NCI-H2107 (cell line): ENCODE measurements around the gene PLCB4.

Source experiments
- DNase-seq: peaks from one replicate; lab custom pipeline; 2025; lab: John Stamatoyannopoulos, UW

The PLCB4 gene

DNA sequence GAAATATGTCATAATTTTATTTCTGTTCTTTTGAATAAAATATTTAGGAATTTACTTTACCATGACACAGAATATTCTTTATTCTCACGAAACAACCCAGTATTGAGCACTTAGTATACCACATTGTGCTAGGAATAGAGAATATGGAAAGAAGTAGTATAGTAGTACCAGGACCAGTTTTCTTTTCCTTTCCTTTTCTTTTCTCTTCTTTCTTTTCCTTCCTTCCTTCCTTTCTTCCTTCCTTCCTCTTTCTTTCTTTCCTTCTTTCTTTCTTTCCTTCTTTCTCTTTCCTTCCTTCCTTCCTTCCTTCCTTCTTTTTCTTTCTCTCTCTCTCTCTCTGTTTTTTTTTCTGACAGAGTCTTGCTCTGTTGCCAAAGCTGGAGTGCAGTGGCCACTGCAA lies 7.5 kb upstream of the PLCB4 start:
- DNase-seq = no peak

DNA sequence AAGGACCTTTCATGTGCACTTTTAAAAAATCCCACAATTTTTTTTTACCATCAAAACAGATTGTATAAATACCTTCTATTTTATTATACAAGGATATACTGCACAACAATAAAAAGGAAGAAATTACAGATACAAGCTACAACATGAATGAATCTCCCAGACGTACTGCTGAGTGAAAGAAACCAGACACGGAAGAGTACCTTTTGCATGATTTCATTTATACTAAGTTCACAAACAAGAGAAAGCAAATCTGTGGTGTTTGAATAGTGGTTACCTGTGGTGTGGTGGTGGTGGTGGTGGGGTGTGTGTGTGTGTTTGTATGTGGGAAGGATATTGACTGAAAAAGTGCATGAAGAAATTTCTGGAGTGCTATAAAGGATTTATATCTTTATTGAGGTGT lies 6.8 kb upstream of the PLCB4 start:
- DNase-seq = no peak

DNA sequence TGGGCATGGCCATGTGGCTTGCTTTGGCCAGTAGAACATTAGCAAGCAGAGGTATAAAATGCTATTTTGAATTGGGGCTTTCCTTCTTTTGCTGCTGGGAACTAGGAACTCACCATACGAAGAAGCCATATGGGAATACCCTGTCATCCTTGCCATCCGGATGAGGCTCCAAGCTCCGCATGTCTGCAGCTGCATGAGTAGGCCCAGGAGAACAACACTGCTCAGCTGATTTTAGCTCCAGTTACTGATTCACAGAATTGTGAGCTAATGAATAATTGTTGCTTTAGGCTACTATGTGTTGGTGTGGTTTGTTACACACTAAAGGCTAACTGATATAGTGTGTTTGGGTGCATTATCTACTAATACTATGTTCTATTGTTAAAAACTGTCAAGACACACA lies 2.7 kb upstream of the PLCB4 start:
- no peak for DNase-seq

DNA sequence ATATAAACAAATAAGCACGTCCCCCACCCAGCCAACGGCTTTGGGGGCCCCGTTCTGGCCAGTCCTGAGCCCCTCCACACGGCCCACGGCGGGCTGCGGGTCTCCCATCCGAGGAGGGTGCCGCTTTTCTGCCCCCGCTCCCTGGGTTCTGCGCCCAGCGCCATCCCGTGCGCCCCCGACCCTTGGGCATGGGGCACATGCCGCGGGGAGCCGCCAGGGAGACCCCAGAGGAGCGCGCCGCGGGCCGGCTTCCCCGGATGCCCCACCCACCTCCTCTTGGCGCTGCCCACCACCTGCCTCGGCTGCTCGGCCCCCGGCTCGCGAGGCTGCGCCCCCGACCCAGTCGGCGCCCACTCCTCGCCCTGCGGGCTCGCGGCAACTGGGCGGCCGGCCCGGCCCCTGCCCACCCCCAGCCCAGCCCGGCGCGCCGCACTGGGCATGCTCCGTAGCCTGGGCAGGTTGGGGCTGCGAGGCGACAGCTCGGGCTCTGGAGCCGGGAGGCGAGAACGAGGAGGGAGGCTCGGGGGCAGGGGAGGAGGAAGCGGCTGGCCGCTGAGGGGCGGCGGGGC lies 570 bp upstream of the PLCB4 start:
- DNase-seq = no peak

DNA sequence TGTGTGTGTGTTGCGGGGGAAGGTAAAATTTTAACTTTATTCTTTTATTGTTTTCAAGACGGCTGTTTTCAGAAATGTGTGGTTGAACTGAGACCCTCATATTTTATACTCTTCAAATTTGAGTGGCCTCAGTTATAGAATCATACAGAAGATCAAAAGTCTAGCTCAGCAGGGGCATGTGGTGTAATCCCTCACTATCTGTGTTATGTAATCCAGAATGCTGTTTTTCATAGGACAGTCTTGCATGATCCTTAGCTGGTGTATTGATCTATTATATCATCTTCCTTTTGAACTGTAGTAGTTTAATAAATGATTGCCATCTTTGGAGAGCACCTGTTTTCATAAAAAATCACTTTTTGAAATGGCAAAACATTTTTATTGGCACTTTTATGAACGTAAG lies 1.4 kb downstream of the PLCB4 start:
- DNase-seq = no peak

DNA sequence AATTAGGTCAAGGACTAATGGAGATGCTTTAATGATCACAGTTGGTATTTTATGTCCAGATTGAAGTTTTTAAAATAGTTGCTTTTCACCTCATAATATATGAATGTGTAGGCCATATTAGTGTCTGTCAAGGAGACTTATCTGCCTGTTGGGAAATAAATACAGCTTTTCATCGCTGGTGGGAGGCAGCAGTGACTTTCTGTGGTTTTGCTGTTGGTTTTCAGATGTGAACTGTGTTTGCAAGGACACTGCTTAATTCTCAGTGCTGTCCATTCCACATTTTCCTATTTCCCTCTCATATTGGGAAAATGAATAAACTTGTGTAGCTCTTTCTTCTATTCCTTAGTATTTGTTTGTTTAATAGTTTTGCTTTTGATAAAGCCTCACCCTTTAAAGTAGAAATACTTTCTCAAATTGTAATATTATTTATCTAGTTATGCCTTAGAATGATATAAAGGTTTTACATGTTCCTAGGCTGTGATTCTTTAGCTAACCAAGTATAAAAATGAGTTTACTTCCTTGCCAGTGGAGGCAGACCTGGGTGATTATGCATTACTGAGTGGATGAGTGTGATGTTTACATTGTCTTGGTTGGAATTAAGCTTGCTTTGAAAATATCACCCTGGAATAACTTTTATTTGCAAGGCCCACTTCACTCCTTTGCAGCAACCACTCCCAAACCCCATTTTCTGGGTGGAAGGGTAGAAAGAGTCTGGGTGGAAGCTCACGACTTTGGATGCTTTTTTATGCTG lies 3.3 kb downstream of the PLCB4 start:
- DNase-seq = no peak

DNA sequence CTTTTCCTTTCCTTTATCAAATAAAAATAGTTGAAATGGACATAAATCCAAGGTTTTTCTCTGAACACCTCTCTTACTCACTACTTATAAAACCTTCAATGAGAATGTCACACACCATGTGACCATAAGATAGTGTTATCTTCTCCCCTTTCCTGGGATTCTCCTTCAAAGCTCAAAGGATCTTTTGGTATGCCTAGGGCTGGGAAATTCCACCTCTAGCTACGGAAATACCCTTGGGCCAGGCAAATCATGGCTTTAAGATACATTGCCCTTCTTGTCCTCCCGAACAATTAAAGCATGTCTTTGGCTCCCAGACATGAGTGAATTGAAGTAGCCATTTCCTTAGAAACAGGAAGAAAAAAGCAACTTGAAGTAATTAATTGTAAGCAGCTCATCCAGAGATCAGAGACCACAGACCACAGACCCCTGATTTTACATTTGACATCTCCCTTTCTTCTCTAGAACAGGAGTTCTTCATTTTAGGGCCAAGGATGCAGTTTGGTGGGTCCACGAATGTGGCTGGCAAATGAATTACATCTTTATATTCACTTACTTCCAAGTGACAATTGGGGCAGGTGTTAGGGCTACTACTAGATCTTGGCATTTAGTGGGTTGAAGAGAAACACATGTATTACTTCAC lies 4.1 kb downstream of the PLCB4 start:
- DNase-seq = no peak

DNA sequence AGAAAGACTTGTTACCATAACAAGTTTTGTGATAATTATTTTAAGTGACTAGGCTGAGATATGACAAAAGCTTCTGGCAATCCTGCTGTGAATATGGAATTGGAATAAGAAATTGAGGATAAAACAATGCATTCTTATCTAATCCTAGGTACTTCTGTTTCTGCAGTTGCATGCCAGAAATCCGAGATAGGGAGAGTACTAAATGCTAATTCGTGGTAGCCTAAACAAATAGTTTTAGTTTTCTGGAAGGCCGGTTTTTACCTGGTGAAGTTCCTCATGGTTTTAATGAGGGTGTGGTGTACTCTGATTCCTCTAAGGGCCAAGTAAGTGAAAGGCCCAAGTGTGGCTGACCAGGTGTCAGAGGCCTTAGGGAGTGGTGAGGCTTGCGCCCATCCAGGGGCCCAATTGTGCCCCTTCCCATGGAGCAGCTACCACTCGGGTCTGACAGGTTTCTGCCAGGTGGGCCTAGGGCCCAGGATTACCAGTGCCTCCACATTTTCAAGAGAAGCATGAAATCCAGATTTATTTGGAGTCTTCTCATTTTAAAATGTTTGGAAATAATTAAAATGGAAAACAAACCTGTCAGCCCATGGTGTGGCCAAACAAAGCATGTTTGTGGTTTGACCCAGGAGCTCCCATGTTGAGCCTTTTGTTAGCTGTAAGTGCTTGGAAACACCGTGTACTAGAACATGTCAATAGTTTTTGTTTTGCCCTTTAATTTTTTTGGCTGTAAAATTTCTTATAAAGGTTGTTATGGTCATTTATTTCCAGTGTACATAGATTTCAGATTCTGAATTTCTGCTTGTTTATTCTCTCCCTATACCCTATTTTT lies 6.6 kb downstream of the PLCB4 start:
- DNase-seq = no peak

DNA sequence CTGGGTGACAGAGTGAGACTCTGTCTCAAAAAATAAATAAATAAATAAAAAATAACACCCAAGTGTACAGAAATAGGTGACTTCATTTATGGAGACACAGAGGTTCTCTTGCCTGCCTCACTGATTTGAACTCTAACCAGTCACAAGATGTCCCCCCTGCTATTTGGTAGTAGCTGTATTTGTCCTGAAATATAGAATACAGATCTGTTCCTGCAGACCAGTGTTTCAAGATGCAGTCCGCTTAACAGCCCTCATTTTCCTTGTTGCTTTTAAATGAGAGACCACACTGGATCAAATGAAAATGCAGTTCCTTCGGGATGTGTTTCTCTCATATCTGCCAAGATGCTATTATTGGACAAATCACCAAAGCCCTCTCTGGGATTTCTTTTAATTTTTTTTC lies 7.6 kb downstream of the PLCB4 start:
- no peak for DNase-seq

DNA sequence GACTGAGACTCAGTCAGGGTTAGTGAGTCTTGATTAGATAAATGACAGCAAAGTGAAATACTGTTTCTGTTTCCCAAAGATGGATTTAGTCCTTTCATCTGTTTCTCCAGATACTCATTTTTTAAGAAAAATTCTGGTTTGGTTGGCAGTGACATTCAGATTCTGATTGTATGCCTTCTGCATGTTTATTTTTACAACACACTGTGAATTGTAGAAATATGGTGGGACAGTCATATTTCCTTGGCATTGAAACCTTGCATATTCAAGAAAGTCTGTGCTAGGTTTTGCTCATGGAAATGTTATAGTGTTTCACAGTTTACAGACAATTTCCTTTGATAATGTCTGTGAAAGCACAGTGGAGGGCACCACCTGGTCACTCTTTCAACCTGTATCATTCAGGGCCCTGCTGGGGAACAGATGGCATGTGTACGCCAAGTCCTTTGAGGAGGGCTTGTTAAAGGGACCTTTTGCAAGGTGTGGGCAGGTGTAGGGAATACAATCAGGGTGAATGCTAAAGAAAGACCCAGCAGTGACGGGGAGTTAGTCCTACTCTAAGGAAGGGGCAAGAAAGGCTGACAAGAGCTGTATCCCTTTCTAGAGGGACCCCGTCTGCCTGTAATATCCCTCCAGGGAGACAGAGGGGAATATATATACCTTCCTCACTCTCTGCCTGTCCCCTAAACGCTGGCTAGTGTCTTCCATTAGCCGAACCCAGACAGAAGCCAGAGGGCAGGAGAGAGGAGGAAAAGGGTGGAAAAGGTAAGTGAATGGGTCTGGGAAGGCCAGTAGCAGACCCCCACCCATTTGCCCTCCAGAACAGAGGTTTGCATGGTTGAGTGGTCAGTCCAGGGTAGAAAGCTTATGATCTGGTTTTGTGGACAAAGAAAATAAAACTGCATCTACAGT lies 10.2 kb downstream of the PLCB4 start:
- DNase-seq = no peak

DNA sequence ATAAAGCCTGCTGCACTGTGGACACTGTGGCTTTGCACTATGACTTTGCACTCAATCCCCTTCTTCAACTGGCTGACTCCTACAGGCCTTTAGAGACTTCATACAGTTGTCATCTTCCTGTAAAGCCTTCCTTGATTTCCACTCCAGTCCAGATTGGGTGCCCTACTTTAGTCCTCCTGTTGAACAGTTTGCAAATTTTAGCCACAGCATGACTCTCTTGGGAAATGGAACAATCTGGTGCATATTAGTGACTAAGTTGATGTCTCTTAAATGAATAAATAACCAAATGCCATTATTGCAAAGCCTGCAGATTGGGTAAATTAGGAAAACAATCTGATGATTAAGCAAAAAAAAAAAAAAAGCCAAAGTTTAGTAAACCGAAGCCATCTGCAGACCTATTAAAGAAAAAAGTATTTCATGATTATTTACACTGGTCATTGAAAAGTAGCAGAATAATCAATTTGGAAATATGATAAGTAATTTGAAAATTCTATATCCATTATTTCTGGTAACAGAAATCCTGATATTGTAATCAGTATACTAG lies 12.6 kb downstream of the PLCB4 start:
- no peak for DNase-seq

DNA sequence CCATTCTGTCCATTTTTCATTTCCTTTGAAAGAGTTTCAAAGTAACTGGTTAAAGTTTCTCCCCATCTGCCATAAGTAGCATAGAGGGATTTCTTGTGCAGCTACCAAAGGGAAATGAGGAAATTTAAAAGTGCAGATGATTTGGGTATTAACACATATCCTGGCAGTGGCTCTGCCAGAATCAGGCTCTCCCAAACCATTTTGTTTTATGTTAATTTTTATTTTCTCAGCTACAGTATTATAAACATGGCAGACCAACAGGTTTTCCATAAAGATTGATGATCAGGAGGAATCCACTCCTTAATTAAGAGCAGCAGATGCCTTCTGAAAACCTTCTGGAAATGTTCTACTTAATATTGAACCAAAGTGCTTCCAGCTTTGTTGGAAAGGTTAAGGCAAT lies 13.9 kb downstream of the PLCB4 start:
- no peak for DNase-seq

DNA sequence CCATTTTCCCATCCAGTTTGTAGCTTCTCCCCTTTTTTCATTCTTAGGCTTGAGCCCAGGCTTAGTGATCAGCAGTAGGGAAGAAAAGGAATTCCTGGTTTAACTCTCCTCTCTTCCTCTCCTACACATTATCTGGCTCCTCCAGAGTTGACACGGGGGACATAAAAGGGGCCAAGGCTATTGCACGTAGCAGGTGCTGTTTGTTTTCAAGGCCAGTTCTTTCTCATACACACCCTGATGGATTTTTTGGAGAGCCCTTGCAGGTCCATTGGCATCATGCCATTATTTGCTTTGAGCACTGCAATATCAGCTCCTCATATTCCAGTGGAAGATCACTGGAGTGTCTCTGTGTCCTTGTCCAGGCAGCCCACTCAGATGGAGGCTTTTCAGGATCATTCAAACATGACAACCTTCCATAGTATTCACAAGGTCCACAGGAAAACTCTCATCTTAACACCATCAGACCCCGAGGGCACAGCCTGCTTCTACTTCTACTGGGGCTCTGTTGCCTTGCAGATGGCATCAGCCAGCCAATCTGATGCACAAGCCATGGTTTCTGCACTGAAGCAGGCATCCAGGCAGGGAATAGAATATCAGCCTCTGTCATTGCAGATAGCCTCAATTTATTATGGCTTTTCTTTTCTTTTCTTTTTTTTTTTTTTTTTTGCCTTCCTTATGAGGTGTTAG lies 18.8 kb downstream of the PLCB4 start:
- no peak for DNase-seq

DNA sequence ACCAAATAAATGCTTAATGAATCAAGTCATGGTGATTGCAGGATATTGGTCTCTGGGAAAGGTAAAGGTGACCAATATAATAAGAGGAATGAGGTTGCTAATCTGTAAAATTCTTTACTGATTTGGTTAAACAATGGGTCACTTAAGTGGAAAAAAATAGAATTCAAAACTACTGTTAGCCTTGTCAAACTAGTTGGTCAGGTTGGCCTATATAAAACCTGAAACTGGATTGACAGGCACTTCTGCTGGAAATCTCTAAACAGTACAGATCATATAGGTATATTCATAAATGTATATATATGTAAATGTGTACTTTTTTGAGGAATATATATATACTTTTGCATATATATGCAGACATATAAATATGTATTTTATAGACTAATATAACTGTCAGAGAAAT lies 19.7 kb downstream of the PLCB4 start:
- DNase-seq = no peak

DNA sequence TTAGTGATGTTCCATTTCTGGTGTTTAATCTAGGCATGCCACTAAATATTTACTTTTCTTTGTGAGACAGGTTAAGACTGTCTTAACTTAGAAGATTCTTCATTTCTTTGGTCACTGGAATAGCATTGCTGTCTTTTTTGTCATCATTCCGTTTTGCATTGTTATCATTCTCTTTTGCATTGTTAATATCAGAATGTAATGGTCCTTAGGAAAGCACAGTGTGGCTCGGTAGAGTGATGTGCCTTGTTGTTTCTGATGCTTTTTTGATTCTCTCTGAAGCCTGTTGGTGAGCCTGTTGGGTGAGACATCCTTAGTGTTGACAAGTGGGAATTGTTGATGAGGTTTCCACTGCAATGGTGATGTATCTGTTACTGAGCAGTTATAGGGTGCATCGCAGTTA lies 23.2 kb downstream of the PLCB4 start:
- DNase-seq = no peak

DNA sequence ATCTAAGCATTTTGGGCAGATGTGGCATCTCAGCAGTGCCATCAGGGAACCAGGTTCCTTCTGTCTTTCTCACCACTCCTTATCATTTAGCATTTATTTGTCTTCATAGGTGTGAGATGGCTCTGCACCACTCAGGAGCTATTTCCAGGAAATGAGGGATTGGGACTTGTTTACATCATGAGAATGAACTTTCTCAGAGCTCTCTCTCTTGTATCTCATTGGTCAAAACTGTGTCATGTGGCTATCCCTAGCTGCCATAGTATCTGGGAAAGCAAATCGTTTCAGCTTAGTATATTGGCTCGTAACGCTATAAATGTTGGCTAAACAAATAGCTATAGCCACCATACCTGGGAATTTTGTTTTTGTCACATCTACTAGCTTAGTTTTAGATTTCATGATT lies 23.8 kb downstream of the PLCB4 start:
- no peak for DNase-seq

DNA sequence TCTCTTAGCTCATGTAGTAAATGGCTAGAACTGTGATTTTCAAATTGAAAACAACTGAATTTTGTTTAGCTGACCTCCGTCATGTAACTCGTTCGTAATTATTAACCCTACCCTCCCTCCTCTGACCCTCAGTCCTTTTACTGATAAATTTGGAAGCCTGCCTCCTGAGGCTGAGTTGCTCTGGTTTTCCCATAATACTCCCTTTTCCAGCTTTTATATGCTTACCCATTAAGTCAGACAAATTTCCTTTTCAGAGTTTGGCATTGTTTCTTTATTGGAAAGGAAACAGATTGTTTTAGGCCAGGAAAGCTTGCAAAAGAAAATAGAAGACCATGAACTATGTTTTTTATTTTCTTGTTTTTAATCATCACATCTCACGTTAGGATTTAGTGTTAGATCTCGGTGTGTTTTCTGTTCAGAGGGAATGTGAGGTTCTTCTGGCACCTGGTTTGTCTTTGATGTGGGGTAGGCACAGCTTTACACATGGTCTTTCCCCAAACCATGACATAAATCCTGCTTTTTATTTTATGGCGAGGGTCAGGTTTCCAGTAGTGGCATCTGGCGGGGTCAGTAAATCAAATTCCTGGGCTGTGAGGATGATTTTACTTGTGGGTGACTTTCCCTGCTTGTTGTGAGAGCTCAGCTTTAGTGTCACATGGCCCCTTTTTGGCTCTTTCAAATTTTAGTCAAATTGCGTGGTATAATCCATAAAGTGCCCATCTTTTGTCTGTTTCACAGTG lies 24.5 kb downstream of the PLCB4 start:
- no peak for DNase-seq

DNA sequence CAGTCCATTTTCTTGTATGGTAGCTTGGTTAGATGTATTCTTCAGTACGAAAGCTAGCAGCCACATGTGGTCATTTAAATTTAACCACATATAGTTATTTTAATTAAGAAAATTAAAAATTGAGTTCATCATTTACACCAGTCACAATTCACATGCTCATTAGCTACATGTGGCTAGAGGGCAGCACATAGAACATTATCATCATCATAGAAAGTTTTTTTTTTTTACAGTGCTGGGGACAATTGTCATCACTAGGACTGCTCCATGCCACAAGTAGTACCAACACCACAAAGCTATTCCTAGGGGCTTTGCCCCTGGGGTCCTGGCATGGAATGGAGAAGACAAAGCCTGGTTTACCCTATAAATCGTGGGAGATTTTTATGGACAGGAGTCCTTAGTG lies 30.5 kb downstream of the PLCB4 start:
- no peak for DNase-seq

DNA sequence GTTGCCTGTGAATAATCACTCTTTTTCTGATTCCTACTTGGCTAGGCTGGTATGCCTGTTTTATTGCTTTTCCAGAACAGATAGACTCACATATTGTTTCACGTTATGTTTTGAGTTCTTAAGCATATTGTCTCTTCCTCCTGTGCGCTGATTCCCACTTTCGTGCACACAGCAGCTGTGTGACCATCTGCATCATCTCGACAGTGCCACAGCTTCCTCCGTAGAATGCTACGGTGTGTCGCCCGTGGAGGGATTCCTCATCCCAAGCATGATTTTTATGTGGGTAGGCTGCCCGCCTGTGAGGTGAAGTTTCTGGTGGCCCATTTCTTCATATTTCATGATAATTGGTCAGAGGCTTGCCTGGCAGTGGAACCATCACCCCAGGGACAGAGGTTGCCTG lies 31.8 kb downstream of the PLCB4 start:
- no peak for DNase-seq

DNA sequence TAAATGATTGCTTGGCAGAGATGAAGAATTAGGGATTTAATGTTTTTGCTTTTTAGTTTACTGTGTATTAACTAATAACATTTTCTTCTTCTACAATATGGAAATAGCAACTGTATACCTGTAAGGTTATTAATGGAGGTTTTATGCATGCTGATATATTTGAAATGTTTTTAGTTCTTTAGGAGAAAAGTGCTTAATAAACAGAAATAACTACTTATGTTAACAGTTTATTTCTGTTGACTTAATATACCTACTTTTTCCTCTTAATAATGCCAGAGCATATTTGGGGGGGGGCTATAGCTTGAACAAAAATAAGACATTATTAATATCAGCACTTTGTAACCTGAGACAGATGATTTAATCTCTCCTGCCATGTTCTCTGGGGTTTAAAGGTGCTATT lies 33.6 kb downstream of the PLCB4 start:
- DNase-seq = no peak
